ENCODE measurements around the gene EPB41L2.

DNA sequence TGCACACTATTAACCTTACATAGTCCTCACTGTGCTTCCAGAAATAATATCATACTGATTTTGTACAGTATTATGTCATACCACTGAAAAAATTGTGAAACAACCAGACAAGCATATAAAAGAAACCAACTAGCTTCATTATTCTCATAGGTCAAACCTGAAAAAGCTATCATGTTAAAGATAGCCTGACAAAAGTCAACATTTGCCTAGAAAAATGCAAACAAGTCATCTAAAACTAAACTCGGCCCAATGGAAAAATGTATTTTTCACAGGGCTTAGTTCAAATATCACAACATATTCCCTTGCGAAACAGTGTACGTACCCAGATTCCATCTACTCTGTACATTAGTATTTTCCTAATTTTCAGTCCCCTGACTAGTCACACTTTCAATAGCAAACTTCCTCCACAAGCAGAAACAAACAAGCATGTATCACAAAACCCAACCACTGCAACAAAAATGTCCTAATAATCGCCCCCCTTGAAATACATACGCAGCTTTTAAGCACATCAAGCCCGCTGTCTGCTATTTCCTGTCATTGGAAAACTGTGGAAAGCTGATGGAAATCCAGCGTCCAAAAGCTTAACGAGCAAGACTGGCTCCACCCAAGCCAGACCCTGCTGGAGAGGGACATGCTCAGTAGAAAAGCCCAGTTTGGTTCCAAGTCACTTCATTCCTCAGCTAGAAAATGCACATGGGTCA lies 93.1 kb downstream of the EPB41L2 start:
- TF ChIP-seq, protein P1, sequence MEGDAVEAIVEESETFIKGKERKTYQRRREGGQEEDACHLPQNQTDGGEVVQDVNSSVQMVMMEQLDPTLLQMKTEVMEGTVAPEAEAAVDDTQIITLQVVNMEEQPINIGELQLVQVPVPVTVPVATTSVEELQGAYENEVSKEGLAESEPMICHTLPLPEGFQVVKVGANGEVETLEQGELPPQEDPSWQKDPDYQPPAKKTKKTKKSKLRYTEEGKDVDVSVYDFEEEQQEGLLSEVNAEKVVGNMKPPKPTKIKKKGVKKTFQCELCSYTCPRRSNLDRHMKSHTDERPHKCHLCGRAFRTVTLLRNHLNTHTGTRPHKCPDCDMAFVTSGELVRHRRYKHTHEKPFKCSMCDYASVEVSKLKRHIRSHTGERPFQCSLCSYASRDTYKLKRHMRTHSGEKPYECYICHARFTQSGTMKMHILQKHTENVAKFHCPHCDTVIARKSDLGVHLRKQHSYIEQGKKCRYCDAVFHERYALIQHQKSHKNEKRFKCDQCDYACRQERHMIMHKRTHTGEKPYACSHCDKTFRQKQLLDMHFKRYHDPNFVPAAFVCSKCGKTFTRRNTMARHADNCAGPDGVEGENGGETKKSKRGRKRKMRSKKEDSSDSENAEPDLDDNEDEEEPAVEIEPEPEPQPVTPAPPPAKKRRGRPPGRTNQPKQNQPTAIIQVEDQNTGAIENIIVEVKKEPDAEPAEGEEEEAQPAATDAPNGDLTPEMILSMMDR (IDR thresholded peaks at IDR 0.05; ENCODE audit: poor library complexity): no peak
- TF ChIP-seq EZH2phosphoT487 (IDR thresholded peaks at IDR 0.05; ENCODE audit: low read depth, severe bottlenecking, unreplicated experiment): no peak
